HG03097 (cell line): Measurements from ENCODE around the gene FEV.

Experiments
- ATAC-seq: cut with Tn5 transposase; IDR thresholded peaks from one replicate; pipeline ENCODE4 v1.9.1; 2021; ENCODE audit not compliant: unreplicated experiment, low FRiP score

The FEV gene

GRCh38 chr2:218985021-218985324 lies at the start of gene FEV:
Gene FEV, minus strand, starts transcription at chr2:218985184. Its CDS starts 109 bp downstream, at chr2:218985075.
- ATAC-seq: no peak

GRCh38 chr2:219032051-219032745 lies 47.2 kb upstream of the FEV start:
- no peak for ATAC-seq

- no peak for ATAC-seq
These were observed 46.2 kb upstream of the FEV start for GRCh38 chr2:219031005-219031738.

- ATAC-seq: no peak
These were observed 45.4 kb upstream of the FEV start for GRCh38 chr2:219030177-219030940.

GRCh38 chr2:219029829-219030165 lies 44.8 kb upstream of the FEV start:
- ATAC-seq: no peak

- ATAC-seq: no peak
These were observed 44.2 kb upstream of the FEV start for GRCh38 chr2:219028996-219029828.

GRCh38 chr2:219028141-219028540 lies 43.2 kb upstream of the FEV start:
- no peak for ATAC-seq

GRCh38 chr2:219027511-219028055 lies 42.6 kb upstream of the FEV start:
- no peak for ATAC-seq

- no peak for ATAC-seq
These were observed 42.0 kb upstream of the FEV start for GRCh38 chr2:219026946-219027345.

GRCh38 chr2:219025637-219026585 lies 40.9 kb upstream of the FEV start:
- ATAC-seq: no peak

- no peak for ATAC-seq
These were observed 39.1 kb upstream of the FEV start for GRCh38 chr2:219024059-219024458.

GRCh38 chr2:219023045-219023605 lies 38.1 kb upstream of the FEV start:
- ATAC-seq: no peak

- no peak for ATAC-seq
These were observed 37.6 kb upstream of the FEV start for GRCh38 chr2:219022616-219023015.

- ATAC-seq: no peak
These were observed 37.1 kb upstream of the FEV start for GRCh38 chr2:219022041-219022440.

- no peak for ATAC-seq
These were observed 36.6 kb upstream of the FEV start for GRCh38 chr2:219021591-219021990.

- ATAC-seq: no peak
These were observed 35.8 kb upstream of the FEV start for GRCh38 chr2:219020604-219021365.

- no peak for ATAC-seq
These were observed 34.5 kb upstream of the FEV start for GRCh38 chr2:219019436-219019835.

- no peak for ATAC-seq
These were observed 33.7 kb upstream of the FEV start for GRCh38 chr2:219018726-219019125.
